NCI-H226 (cell line): ENCODE data around the gene TSKS.
A peak's percentile ranks its signal among the peaks of the same experiment; 100 is the strongest.

Experiments used
- DNase-seq: peaks from one replicate; pipeline ENCODE4 v3.0.0-alpha.2; 2015

TSKS gene

DNA sequence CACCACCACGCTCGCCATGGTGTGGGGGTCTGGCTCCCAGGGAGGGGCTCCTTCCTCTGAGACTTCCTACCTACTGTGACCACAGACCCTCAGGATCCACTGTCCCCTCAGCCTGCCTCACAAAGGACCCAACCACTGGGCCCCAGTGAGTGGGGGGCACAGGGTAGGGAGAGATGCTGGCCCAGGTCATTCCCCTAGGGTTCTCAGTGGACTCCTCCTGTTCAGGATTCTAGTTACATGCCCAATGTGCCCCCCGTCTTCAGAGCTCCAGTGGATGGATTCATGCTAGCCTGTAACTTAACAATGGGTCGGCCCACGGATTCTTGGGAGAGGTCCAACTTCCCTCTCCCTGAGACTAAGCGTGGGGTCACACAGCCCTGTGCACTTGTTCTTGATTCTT is at the start of gene TSKS:
Gene TSKS, minus strand, starts transcription at position 77 of the 400 bp plus-strand sequence. Its CDS starts 59 bp downstream, at position 18.
- no peak for DNase-seq

GRCh38 chr19:49812452-49812996 is 49.4 kb upstream of the TSKS start:
- DNase-seq: no peak

DNA sequence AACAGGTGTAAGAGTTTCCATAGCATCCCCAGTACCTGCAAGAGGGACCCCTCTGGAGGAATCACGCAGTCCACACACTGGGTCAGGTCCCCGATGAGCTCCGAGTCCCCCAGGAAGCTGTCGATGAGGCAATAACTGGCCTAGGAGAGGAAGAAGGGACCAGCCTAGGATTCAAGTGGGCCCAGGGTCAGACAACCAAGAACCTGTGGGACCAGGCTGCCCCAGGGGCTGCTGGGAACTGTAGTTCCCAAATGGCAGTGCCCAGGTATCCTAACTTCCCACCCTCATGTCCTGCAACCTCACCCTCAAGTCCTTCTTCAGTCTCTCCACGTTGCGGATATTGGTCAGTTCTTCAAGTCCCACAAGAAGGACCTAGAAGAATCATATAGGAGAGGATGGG is 48.2 kb upstream of the TSKS start:
- DNase-seq: no peak

DNA sequence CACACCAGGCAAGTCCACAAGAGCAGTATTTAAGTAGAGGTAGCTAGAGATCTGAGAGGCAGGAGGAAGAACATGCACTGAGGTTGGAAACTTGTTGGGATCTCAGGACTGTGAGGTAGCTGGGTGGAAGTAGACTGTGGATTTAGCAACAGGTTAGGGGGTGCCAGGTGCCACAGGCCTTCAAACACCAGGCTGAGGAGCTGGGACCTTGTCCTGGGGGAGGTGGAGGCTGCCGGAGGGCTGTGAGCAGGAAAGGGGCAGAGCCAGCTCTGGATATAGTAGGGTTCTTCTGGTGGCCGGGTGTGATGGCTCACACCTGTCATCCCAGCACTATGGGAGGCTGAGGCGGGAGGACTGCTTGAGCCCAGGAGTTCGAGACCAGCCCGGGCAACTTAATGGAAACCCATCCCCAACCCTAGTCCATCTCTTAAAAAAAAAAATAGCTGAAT is 46.9 kb upstream of the TSKS start:
- no peak for DNase-seq

GRCh38 chr19:49809160-49809940 is 46.2 kb upstream of the TSKS start:
- DNase-seq: no peak

- no peak for DNase-seq
Measured at GRCh38 chr19:49808711-49809159, 45.6 kb upstream of the TSKS start.

GRCh38 chr19:49807904-49808675 is 45.0 kb upstream of the TSKS start:
- no peak for DNase-seq

- no peak for DNase-seq
Measured at GRCh38 chr19:49807058-49807903, 44.2 kb upstream of the TSKS start.

DNA sequence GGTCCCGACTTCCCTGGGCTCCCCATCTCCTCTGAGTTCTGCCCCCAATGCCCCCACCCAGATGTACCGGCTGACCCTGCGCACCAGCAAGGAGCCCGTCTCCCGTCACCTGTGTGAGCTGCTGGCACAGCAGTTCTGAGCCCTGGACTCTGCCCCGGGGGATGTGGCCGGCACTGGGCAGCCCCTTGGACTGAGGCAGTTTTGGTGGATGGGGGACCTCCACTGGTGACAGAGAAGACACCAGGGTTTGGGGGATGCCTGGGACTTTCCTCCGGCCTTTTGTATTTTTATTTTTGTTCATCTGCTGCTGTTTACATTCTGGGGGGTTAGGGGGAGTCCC is 43.5 kb upstream of the TSKS start:
- DNase-seq: no peak

- no peak for DNase-seq
Measured at GRCh38 chr19:49805822-49806619, 42.9 kb upstream of the TSKS start.

- no peak for DNase-seq
Measured at GRCh38 chr19:49803529-49803856, 40.4 kb upstream of the TSKS start.

GRCh38 chr19:49802836-49803528 is 39.9 kb upstream of the TSKS start:
- DNase-seq: no peak

DNA sequence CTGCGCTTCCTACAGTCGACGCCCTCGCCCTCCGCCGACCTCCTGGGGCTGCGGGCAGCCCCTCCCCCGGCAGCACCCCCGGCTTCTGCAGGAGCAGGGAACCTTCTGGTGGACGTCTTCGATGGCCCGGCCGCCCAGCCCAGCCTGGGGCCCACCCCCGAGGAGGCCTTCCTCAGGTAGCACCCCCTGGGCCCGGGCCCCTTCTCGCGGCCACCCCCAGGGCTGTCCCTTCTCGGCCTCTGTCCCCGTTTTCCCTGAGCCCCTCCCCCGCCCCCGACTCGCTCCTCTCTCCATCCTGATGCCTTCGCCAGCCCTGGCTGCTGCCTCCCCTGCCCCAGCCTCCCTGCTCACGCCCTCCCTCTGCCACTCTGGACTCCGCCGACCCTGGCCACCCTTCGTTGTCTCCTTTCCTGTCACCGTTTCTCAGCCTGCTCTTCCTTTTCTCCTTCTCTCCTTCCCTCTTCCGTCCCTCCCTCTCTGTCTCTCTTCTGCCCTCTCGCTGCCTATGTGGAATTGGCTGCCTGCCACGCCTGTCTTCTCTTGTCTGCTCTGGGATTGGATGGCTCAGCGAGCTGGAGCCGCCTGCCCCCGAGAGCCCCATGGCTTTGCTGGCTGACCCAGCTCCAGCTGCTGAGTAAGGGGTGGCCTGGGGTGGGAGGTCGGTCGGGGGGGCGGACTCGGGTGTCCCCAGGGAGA is 39.0 kb upstream of the TSKS start:
- peak; percentile 63 for DNase-seq

- DNase-seq: no peak
Measured at GRCh38 chr19:49801401-49801888, 38.3 kb upstream of the TSKS start.

- no peak for DNase-seq
Measured at GRCh38 chr19:49800771-49801170, 37.7 kb upstream of the TSKS start.

DNA sequence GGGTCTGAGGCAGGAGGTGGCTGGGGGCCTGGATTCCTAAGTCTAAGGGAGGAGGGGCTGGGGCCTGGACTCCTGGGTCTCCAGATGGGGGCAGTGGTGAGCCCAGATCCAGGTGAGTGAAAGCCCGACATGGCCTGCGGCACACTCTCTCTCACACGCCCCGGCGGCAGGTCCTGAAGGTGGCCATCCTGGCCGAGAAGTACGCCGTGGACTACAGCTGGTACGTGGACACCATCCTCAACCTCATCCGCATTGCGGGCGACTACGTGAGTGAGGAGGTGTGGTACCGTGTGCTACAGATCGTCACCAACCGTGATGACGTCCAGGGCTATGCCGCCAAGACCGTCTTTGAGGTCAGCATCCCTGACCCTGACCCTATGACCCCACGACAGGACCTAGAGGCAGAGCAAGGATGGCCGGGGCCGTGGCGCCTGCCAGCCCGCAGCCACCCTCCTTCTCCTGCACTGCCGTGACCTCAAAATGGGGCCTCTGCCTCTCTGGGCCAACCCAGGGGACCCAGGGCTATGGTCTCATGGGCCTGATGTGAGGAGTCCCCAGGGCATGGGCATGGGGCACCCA is 36.8 kb upstream of the TSKS start:
- no peak for DNase-seq

- no peak for DNase-seq
Measured at GRCh38 chr19:49799271-49799797, 36.2 kb upstream of the TSKS start.

DNA sequence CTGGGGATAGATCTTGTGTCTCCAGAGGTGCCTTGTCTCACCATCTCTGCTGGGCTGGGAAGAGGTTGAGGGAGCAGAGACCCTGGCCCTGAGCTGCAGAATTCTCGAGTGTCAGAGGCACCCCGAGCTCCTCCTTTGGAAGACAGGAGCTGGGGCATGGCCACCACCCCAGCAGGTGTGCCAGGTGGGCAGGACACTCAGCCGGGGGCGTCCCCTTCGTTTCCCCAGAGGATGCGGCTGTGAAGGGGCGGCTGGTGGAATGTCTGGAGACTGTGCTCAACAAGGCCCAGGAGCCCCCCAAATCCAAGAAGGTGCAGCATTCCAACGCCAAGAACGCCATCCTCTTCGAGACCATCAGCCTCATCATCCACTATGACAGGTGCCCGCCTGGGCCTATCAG is 35.5 kb upstream of the TSKS start:
- no peak for DNase-seq

DNA sequence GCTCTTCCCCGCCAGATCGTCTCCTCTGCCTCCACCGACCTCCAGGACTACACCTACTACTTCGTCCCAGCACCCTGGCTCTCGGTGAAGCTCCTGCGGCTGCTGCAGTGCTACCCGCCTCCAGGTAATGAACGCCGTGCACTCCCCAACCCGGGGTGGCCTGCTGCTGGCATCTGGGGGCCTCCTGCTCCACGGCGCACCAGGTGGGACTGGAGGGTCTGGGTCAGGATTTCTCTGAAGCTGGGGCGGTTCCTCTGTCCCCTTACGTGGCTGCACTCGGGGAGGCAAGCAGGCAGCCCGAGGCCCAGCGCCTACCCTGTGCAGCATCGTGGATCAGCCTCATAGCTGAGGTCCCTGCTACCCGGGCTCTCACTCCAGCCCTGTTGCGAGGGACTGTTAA is 32.5 kb upstream of the TSKS start:
- DNase-seq: no peak

- no peak for DNase-seq
Measured at GRCh38 chr19:49793561-49793840, 30.4 kb upstream of the TSKS start.
